HepG2 (cell line): Measurements from ENCODE around the gene MYORG. TPM values are rescaled to one million over a fixed set of nuclear protein-coding genes. Genes with fewer than 3 reads are reported as not detected.

ENCODE experiments used
- AHR ChIP-seq: IDR thresholded peaks from 2 replicates; pipeline ENCODE4 v1.6.1; 2018; ENCODE audit warnings: missing genetic modification reagents, missing compliant biosample characterization
- EED ChIP-seq: sonication (generic); formaldehyde crosslinking; IDR thresholded peaks from 2 replicates; pipeline ENCODE4 v1.5.0; 2020; ENCODE audit warnings: mild to moderate bottlenecking, missing genetic modification reagents
- KLF6 ChIP-seq: IDR thresholded peaks from 2 replicates; pipeline ENCODE4 v1.8.0; 2016; ENCODE audit warnings: missing biosample characterization, missing genetic modification reagents
- MIXL1 ChIP-seq: IDR thresholded peaks from 2 replicates; pipeline ENCODE4 v1.6.1; 2016
- MYNN ChIP-seq: sonication (generic); formaldehyde crosslinking; IDR thresholded peaks from 2 replicates; pipeline ENCODE4 v1.4.0; 2020; ENCODE audit warnings: mild to moderate bottlenecking, low read depth, missing genetic modification reagents
- PTBP1 ChIP-seq: fragments of 200-400 bp; formaldehyde crosslinking; IDR thresholded peaks from 2 replicates; pipeline ENCODE4 v1.6.1; 2018; ENCODE audit warnings: low read length, low read depth; ENCODE audit not compliant: poor library complexity, severe bottlenecking
- RAD21 ChIP-seq: fragments of 450-650 bp; formaldehyde crosslinking; IDR thresholded peaks from 2 replicates; pipeline ENCODE4 v1.5.0; 2020; ENCODE audit warnings: mild to moderate bottlenecking
- RARA ChIP-seq: IDR thresholded peaks from 2 replicates; pipeline ENCODE4 v1.6.1; 2016; ENCODE audit warnings: missing genetic modification reagents, missing compliant biosample characterization
- SMYD3 ChIP-seq: sonication (generic); formaldehyde crosslinking; IDR thresholded peaks from 2 replicates; pipeline ENCODE4 v1.8.1; 2023; ENCODE audit warnings: mild to moderate bottlenecking, missing genetic modification reagents
- ZEB1 ChIP-seq: IDR thresholded peaks from 2 replicates; pipeline ENCODE4 v1.6.1; 2012; ENCODE audit warnings: mild to moderate bottlenecking, low read depth, inconsistent platforms; ENCODE audit not compliant: insufficient replicate concordance
- ZNF367 ChIP-seq: sonication (generic); formaldehyde crosslinking; IDR thresholded peaks from 2 replicates; pipeline ENCODE4 v1.4.0; 2020; ENCODE audit warnings: missing genetic modification reagents, borderline replicate concordance
- ZNF530 ChIP-seq: sonication (generic); formaldehyde crosslinking; IDR thresholded peaks from 2 replicates; pipeline ENCODE4 v1.5.0; 2020; ENCODE audit warnings: low read depth, mild to moderate bottlenecking, missing genetic modification reagents
- polyA plus RNA-seq, 8 experiments: library from polyadenylated mRNA; depleted of rRNA in 3 of 8; stranded (reverse) in 7 of 8; unstranded in 1 of 8; fragments of >200 nt; fragmentation: Illumina TruSeq in 4 of 8; extraction: Trizol in 4 of 8; gene quantifications; 2 replicates each; pipeline versions ENCODE4 v1.2.1 to v1.2.3, GENCODE V29; 2011 to 2016; ENCODE audit warnings: low read depth in 4 of 8, missing spikeins in 1 of 8, mixed read lengths in 1 of 8; ENCODE audit not compliant: insufficient read depth in 1 of 8
- total RNA-seq, 5 experiments: library from RNA; depleted of rRNA; stranded (reverse); fragments of >200 nt; fragmentation: Illumina TruSeq; extraction: Trizol; gene quantifications; 2 replicates each; pipeline ENCODE4 v1.2.3, GENCODE V29; 2016; ENCODE audit warnings: low read depth in 1 of 5
- TF ChIP-seq, protein P1 (sequence below): fragments of 450-650 bp; IDR thresholded peaks from 2 replicates; pipeline ENCODE4 v1.6.1; 2017; ENCODE audit warnings: mild to moderate bottlenecking
- TF ChIP-seq, protein P2 (sequence below): sonication (generic); formaldehyde crosslinking; IDR thresholded peaks from 2 replicates; pipeline ENCODE4 v1.4.0; 2020; ENCODE audit warnings: mild to moderate bottlenecking, low read depth, missing genetic modification reagents
- TF ChIP-seq, protein P3 (sequence below): sonication (generic); formaldehyde crosslinking; IDR thresholded peaks from 2 replicates; pipeline ENCODE4 v1.4.0; 2020; ENCODE audit warnings: missing genetic modification reagents, borderline replicate concordance
- TF ChIP-seq, protein P4 (sequence below): sonication (generic); formaldehyde crosslinking; IDR thresholded peaks from 2 replicates; pipeline ENCODE4 v1.8.1; 2023; ENCODE audit warnings: mild to moderate bottlenecking, inconsistent platforms, moderate library complexity, missing genetic modification reagents, borderline replicate concordance
- TF ChIP-seq, protein P5 (sequence below): sonication (generic); formaldehyde crosslinking; IDR thresholded peaks from 2 replicates; pipeline ENCODE4 v1.5.0; 2020; ENCODE audit warnings: missing genetic modification reagents, mild to moderate bottlenecking, borderline replicate concordance

MYORG gene
- total and polyA plus RNA-seq, 2 of the 13 experiments (the other 11 are each of a cell fraction or from before 2014, with no cell fraction given): 11.1 to 22.4 TPM

DNA sequence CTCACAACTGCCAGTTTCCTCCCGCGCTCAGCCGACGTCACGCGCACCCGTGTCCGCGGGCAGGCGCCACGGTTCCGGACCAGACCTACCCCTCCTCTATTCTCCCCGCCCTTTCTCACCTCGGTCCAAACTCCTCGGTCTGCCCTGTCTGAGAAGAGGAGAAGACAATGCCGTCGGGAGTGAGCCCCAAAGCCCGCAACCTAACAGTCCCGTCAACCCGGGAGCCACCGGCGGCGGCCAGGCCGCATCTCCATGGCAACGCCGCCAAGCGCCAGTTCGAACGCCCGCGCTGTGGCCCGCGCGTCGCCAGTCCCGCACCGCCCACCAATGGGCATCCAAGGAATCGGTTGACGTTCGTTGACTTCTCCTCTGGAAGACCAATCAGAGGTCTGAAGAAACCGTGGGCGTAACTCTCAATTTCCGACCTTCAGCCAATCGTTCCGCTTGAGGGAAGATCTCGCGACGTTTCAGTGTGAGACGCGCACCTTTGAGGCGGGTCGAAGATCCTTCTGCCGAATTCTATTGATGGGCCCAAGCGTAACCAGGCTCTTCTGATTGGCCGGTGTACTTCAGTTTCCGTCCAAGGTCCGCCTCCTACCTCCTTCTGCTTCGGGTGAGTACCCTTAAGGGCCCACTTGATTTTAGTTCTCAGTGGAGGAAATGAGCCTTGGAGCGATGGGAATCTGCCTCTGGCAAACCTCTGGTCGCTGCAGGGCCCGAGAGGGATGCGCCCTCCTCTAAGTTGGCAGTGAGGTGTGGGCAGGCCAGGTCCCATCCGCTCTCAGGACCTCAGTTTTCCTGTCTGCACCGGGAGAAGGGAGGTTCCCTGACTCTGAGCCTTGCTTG lies 47.5 kb downstream of the MYORG start, which contains the start of the genes KIF24 and NUDT2 (continued):
- TF ChIP-seq SMYD3 (CRISPR knock-in tag) (no peak; the same call in 1 of the 2 replicates), KLF6 (CRISPR knock-in tag) (peak; percentile 47), EED (no peak), AHR (CRISPR knock-in tag) (no peak), MIXL1 (CRISPR knock-in tag) (no peak), ZEB1 (no peak), ZNF367 (CRISPR knock-in tag) (no peak), PTBP1 (no peak), RARA (no peak), RAD21 (CRISPR knock-in tag) (no peak), ZNF530 (CRISPR knock-in tag) (no peak), MYNN (no peak)
- TF ChIP-seq, protein P1, sequence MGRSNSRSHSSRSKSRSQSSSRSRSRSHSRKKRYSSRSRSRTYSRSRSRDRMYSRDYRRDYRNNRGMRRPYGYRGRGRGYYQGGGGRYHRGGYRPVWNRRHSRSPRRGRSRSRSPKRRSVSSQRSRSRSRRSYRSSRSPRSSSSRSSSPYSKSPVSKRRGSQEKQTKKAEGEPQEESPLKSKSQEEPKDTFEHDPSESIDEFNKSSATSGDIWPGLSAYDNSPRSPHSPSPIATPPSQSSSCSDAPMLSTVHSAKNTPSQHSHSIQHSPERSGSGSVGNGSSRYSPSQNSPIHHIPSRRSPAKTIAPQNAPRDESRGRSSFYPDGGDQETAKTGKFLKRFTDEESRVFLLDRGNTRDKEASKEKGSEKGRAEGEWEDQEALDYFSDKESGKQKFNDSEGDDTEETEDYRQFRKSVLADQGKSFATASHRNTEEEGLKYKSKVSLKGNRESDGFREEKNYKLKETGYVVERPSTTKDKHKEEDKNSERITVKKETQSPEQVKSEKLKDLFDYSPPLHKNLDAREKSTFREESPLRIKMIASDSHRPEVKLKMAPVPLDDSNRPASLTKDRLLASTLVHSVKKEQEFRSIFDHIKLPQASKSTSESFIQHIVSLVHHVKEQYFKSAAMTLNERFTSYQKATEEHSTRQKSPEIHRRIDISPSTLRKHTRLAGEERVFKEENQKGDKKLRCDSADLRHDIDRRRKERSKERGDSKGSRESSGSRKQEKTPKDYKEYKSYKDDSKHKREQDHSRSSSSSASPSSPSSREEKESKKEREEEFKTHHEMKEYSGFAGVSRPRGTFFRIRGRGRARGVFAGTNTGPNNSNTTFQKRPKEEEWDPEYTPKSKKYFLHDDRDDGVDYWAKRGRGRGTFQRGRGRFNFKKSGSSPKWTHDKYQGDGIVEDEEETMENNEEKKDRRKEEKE: no peak
- TF ChIP-seq, protein P2, sequence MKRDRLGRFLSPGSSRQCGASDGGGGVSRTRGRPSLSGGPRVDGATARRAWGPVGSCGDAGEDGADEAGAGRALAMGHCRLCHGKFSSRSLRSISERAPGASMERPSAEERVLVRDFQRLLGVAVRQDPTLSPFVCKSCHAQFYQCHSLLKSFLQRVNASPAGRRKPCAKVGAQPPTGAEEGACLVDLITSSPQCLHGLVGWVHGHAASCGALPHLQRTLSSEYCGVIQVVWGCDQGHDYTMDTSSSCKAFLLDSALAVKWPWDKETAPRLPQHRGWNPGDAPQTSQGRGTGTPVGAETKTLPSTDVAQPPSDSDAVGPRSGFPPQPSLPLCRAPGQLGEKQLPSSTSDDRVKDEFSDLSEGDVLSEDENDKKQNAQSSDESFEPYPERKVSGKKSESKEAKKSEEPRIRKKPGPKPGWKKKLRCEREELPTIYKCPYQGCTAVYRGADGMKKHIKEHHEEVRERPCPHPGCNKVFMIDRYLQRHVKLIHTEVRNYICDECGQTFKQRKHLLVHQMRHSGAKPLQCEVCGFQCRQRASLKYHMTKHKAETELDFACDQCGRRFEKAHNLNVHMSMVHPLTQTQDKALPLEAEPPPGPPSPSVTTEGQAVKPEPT (CRISPR knock-in tag): no peak
- TF ChIP-seq, protein P3, sequence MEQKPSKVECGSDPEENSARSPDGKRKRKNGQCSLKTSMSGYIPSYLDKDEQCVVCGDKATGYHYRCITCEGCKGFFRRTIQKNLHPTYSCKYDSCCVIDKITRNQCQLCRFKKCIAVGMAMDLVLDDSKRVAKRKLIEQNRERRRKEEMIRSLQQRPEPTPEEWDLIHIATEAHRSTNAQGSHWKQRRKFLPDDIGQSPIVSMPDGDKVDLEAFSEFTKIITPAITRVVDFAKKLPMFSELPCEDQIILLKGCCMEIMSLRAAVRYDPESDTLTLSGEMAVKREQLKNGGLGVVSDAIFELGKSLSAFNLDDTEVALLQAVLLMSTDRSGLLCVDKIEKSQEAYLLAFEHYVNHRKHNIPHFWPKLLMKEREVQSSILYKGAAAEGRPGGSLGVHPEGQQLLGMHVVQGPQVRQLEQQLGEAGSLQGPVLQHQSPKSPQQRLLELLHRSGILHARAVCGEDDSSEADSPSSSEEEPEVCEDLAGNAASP: peak; percentile 28; the same call in 1 of the 2 replicates
- TF ChIP-seq, protein P4, sequence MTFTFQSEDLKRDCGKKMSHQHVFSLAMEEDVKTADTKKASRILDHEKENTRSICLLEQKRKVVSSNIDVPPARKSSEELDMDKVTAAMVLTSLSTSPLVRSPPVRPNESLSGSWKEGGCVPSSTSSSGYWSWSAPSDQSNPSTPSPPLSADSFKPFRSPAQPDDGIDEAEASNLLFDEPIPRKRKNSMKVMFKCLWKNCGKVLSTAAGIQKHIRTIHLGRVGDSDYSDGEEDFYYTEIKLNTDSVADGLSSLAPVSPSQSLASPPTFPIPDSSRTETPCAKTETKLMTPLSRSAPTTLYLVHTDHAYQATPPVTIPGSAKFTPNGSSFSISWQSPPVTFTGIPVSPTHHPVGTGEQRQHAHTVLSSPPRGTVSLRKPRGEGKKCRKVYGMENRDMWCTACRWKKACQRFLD (CRISPR knock-in tag): peak; percentile 77; the same call in 1 of the 2 replicates
- TF ChIP-seq, protein P5, sequence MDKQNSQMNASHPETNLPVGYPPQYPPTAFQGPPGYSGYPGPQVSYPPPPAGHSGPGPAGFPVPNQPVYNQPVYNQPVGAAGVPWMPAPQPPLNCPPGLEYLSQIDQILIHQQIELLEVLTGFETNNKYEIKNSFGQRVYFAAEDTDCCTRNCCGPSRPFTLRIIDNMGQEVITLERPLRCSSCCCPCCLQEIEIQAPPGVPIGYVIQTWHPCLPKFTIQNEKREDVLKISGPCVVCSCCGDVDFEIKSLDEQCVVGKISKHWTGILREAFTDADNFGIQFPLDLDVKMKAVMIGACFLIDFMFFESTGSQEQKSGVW (CRISPR knock-in tag): no peak
